ENCODE results near the gene ACP7. TPM values are rescaled to one million over a fixed set of nuclear protein-coding genes. Genes with fewer than 3 reads are reported as not detected.

ACP7 gene
- polyA plus RNA-seq, 2 of the 4 experiments (the other 2 are of a cell fraction): 0.06 to 0.25 TPM

DNA sequence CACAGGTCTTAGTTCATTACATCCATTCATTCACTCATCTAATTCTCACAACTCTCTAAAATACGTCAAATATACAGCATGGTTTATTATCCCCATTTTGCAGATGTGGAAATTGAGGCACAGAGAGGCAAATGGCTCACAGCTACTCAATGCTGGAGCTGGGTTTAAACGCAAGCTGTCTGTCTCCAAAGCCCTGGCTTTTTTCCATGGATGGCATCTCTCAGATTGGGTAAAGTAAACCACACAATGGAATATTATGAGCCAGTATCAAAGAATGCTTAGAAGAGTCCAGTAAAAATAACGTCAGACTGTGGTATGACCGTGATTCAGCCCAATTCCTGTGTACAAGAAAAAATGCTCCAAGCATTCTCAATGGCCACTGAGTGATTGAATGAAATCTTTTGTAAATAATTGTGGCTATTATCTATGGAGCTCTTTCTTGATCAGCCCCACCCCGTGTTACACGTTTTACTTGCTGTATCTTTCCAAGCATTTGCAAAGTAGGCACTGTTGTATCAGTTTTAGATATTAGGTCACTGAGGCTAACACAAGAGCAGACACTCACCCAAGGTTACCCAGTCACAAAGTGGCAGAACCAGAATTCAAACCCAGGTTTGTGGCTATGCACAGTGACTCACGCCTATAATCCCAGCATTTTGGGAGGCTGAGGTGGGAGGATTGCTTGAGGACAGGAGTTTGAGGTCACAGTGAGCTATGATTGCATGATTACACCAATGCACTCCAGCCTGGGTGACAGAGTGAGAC, 5.5 kb upstream of the ACP7 start (continued):
- TF ChIP-seq KDM1A (IDR thresholded peaks at IDR 0.05; ENCODE audit: low read depth): peak; percentile 80
- TF ChIP-seq TFCP2L1 (CRISPR knock-in tag; IDR thresholded peaks at IDR 0.05): no peak
- TF ChIP-seq FOSB (CRISPR knock-in tag; IDR thresholded peaks at IDR 0.05): no peak
- no peak for TF ChIP-seq PHF8 (IDR thresholded peaks at IDR 0.05; ENCODE audit: borderline replicate concordance, low read depth)
- peak; percentile 94 for TF ChIP-seq FOSL2 (IDR thresholded peaks at IDR 0.05)
- peak; percentile 98 for TF ChIP-seq FOSL2 (CRISPR knock-in tag; IDR thresholded peaks at IDR 0.05)
- peak; percentile 85 for TF ChIP-seq HOXB5 (CRISPR knock-in tag; IDR thresholded peaks at IDR 0.05)
- TF ChIP-seq FOXS1 (CRISPR knock-in tag; IDR thresholded peaks at IDR 0.05): peak; percentile 30; the same call in 1 of the 2 replicates
- TF ChIP-seq, protein P1, sequence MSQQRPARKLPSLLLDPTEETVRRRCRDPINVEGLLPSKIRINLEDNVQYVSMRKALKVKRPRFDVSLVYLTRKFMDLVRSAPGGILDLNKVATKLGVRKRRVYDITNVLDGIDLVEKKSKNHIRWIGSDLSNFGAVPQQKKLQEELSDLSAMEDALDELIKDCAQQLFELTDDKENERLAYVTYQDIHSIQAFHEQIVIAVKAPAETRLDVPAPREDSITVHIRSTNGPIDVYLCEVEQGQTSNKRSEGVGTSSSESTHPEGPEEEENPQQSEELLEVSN (IDR thresholded peaks at IDR 0.05; ENCODE audit: borderline replicate concordance, low read depth): no peak
- TF ChIP-seq, protein P2, sequence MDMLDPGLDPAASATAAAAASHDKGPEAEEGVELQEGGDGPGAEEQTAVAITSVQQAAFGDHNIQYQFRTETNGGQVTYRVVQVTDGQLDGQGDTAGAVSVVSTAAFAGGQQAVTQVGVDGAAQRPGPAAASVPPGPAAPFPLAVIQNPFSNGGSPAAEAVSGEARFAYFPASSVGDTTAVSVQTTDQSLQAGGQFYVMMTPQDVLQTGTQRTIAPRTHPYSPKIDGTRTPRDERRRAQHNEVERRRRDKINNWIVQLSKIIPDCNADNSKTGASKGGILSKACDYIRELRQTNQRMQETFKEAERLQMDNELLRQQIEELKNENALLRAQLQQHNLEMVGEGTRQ (IDR thresholded peaks at IDR 0.05): no peak
- TF ChIP-seq TP53 (CRISPR knock-in tag; IDR thresholded peaks at IDR 0.05): no peak
- TF ChIP-seq HEYL (CRISPR knock-in tag; IDR thresholded peaks at IDR 0.05): no peak
- TF ChIP-seq, protein P3, sequence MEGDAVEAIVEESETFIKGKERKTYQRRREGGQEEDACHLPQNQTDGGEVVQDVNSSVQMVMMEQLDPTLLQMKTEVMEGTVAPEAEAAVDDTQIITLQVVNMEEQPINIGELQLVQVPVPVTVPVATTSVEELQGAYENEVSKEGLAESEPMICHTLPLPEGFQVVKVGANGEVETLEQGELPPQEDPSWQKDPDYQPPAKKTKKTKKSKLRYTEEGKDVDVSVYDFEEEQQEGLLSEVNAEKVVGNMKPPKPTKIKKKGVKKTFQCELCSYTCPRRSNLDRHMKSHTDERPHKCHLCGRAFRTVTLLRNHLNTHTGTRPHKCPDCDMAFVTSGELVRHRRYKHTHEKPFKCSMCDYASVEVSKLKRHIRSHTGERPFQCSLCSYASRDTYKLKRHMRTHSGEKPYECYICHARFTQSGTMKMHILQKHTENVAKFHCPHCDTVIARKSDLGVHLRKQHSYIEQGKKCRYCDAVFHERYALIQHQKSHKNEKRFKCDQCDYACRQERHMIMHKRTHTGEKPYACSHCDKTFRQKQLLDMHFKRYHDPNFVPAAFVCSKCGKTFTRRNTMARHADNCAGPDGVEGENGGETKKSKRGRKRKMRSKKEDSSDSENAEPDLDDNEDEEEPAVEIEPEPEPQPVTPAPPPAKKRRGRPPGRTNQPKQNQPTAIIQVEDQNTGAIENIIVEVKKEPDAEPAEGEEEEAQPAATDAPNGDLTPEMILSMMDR (IDR thresholded peaks at IDR 0.05): no peak
- no peak for TF ChIP-seq NR3C1 (IDR thresholded peaks at IDR 0.05)
- TF ChIP-seq, protein P4, sequence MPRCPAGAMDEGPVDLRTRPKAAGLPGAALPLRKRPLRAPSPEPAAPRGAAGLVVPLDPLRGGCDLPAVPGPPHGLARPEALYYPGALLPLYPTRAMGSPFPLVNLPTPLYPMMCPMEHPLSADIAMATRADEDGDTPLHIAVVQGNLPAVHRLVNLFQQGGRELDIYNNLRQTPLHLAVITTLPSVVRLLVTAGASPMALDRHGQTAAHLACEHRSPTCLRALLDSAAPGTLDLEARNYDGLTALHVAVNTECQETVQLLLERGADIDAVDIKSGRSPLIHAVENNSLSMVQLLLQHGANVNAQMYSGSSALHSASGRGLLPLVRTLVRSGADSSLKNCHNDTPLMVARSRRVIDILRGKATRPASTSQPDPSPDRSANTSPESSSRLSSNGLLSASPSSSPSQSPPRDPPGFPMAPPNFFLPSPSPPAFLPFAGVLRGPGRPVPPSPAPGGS (IDR thresholded peaks at IDR 0.05): peak; percentile 84; the same call in 1 of the 3 replicates
- TF ChIP-seq, protein P5, sequence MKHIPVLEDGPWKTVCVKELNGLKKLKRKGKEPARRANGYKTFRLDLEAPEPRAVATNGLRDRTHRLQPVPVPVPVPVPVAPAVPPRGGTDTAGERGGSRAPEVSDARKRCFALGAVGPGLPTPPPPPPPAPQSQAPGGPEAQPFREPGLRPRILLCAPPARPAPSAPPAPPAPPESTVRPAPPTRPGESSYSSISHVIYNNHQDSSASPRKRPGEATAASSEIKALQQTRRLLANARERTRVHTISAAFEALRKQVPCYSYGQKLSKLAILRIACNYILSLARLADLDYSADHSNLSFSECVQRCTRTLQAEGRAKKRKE (CRISPR knock-in tag; IDR thresholded peaks at IDR 0.05; ENCODE audit: low read depth): peak; percentile 88; the same call in 1 of the 2 replicates
- TF ChIP-seq POLR2A (IDR thresholded peaks at IDR 0.05; ENCODE audit: low read length): no peak
- no peak for TF ChIP-seq RFX5 (IDR thresholded peaks at IDR 0.05)
- TF ChIP-seq HOXA7 (CRISPR knock-in tag; IDR thresholded peaks at IDR 0.05): peak; percentile 91; the same call in 1 of the 2 replicates
- peak; percentile 95 to 97; a peak in 4 of 5 replicates for TF ChIP-seq JUN (IDR thresholded peaks at IDR 0.05)
- no peak for TF ChIP-seq RNF2 (IDR thresholded peaks at IDR 0.05; ENCODE audit: borderline replicate concordance, low read depth)
- TF ChIP-seq EHMT2 (IDR thresholded peaks at IDR 0.05; ENCODE audit: low read depth): no peak
- TF ChIP-seq, protein P6, sequence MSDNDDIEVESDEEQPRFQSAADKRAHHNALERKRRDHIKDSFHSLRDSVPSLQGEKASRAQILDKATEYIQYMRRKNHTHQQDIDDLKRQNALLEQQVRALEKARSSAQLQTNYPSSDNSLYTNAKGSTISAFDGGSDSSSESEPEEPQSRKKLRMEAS (IDR thresholded peaks at IDR 0.05): peak; percentile 83
- no peak; a peak in 1 of 5 replicates for TF ChIP-seq RAD21 (conservative IDR thresholded peaks at IDR 0.05 in 1 of 2, IDR thresholded peaks at IDR 0.05 in 1 of 2)

Data from A549 (cell line).